ENCODE measurements around the gene TFPI. TPM values are rescaled to one million over a fixed set of nuclear protein-coding genes. Genes with fewer than 3 reads are reported as not detected.

TFPI gene
- total RNA-seq, 1 experiment from 2014 or later = 8.4 TPM

GRCh38 chr2:187422282-187422681 is 132.0 kb downstream of the TFPI start:
- no peak for TF ChIP-seq ZNF219 (CRISPR knock-in tag; IDR thresholded peaks at IDR 0.05; ENCODE audit: borderline replicate concordance)
- TF ChIP-seq SP1 (CRISPR knock-in tag; conservative IDR thresholded peaks at IDR 0.05) = no peak
- TF ChIP-seq EMX1 (CRISPR knock-in tag; IDR thresholded peaks at IDR 0.05) = no peak
- no peak for TF ChIP-seq KAT7 (CRISPR knock-in tag; IDR thresholded peaks at IDR 0.05; ENCODE audit: borderline replicate concordance)
- no peak for TF ChIP-seq CTCF (IDR thresholded peaks at IDR 0.05)
- TF ChIP-seq NFYB (CRISPR knock-in tag; conservative IDR thresholded peaks at IDR 0.05; ENCODE audit: low read depth) = no peak
- CTCF ChIA-PET = interaction anchor here (0.5 kb wide), 1 partner anchor 491 kb away, joined by 3 read pairs; no protein-coding TSS in a partner anchor
- no peaks in the 10 kb centered on the region for H3K27me3 Mint-ChIP-seq (ENCODE audit: low read depth)
- POLR2A ChIA-PET = no interaction called here
- no peaks in the 10 kb centered on the region for H3K9me3 Mint-ChIP-seq
- no peak for ATAC-seq
- H3K4me3 Mint-ChIP-seq = no peak overlapping the region
- no peaks in the 10 kb centered on the region for H3K36me3 Mint-ChIP-seq
- DNase-seq (ENCODE audit: low spot score) = no peak
- no peak overlapping the region for H3K27ac Mint-ChIP-seq
- H3K4me1 Mint-ChIP-seq = peaks cover 14% of the 10 kb centered on the region

- no peaks in the 10 kb centered on the region for H3K27me3 Mint-ChIP-seq (ENCODE audit: low read depth)
- CTCF ChIA-PET = no interaction called here
- POLR2A ChIA-PET = no interaction called here
- H3K9me3 Mint-ChIP-seq = no peaks in the 10 kb centered on the region
- ATAC-seq = no peak
- no peak for TF ChIP-seq CREB1 (CRISPR knock-in tag; IDR thresholded peaks at IDR 0.05)
- no peak for TF ChIP-seq CDX4 (CRISPR knock-in tag; IDR thresholded peaks at IDR 0.05; ENCODE audit: borderline replicate concordance)
- no peak for TF ChIP-seq KAT7 (CRISPR knock-in tag; IDR thresholded peaks at IDR 0.05; ENCODE audit: borderline replicate concordance)
- TF ChIP-seq OVOL2 (CRISPR knock-in tag; IDR thresholded peaks at IDR 0.05; ENCODE audit: borderline replicate concordance) = no peak
- no peak for TF ChIP-seq FOXP4 (CRISPR knock-in tag; IDR thresholded peaks at IDR 0.05)
- TF ChIP-seq USF2 (CRISPR knock-in tag; IDR thresholded peaks at IDR 0.05) = no peak
- no peak for TF ChIP-seq ZNF425 (CRISPR knock-in tag; conservative IDR thresholded peaks at IDR 0.05)
- TF ChIP-seq GRHL2 (CRISPR knock-in tag; IDR thresholded peaks at IDR 0.05; ENCODE audit: insufficient replicate concordance, severe bottlenecking) = no peak
- no peak for TF ChIP-seq USF1 (CRISPR knock-in tag; IDR thresholded peaks at IDR 0.05)
- no peak for TF ChIP-seq CBFB (CRISPR knock-in tag; IDR thresholded peaks at IDR 0.05; ENCODE audit: low read depth)
- no peak for TF ChIP-seq ELF4 (CRISPR knock-in tag; IDR thresholded peaks at IDR 0.05; ENCODE audit: low read depth)
- no peak for TF ChIP-seq ZNF671 (CRISPR knock-in tag; IDR thresholded peaks at IDR 0.05)
- TF ChIP-seq ARID4B (CRISPR knock-in tag; IDR thresholded peaks at IDR 0.05; ENCODE audit: borderline replicate concordance) = no peak
- no peak for TF ChIP-seq JUN (CRISPR knock-in tag; IDR thresholded peaks at IDR 0.05)
- TF ChIP-seq ZNF263 (CRISPR knock-in tag; IDR thresholded peaks at IDR 0.05; ENCODE audit: low read depth) = no peak
- TF ChIP-seq MYBL2 (CRISPR knock-in tag; IDR thresholded peaks at IDR 0.05) = no peak
- no peak for TF ChIP-seq ZNF416 (CRISPR knock-in tag; IDR thresholded peaks at IDR 0.05)
- no peak overlapping the region for H3K27ac Mint-ChIP-seq
- no peak overlapping the region for H3K4me3 Mint-ChIP-seq
- DNase-seq (ENCODE audit: low spot score) = no peak
- peaks cover 14% of the 10 kb centered on the region for H3K4me1 Mint-ChIP-seq
- no peaks in the 10 kb centered on the region for H3K36me3 Mint-ChIP-seq
These were observed 132.7 kb downstream of the TFPI start for GRCh38 chr2:187421519-187421918.
